PC-3 (cell line): ENCODE measurements around the gene KIF5C.

Source experiments
- CTCF ChIP-seq: fragments of 300-600 bp; sonication (generic); conservative IDR thresholded peaks from 2 replicates; pipeline ENCODE4 v1.5.1; 2017; ENCODE audit warnings: antibody characterized with exemption, low read depth, mild to moderate bottlenecking, low read length
- EZH2 ChIP-seq: fragments of 300-600 bp; sonication (generic); IDR thresholded peaks from one replicate; pipeline ENCODE4 v1.6.1; 2017; ENCODE audit warnings: antibody characterized with exemption, mild to moderate bottlenecking, low read length; ENCODE audit not compliant: unreplicated experiment

- TF ChIP-seq EZH2 = no peak
- no peak for TF ChIP-seq CTCF
Measured at GRCh38 chr2:148994341-148994740, 119.3 kb downstream of the KIF5C start.
